HepG2 (cell line): Measurements from ENCODE around the gene C1orf50. TPM values are rescaled to one million over a fixed set of nuclear protein-coding genes. Genes with fewer than 3 reads are reported as not detected.
A peak's percentile ranks its signal among the peaks of the same experiment; 100 is the strongest.

Experiments used
- ARNTL ChIP-seq: sonication (generic); formaldehyde crosslinking; IDR thresholded peaks from 2 replicates; pipeline ENCODE4 v1.4.0; 2020; ENCODE audit warnings: mild to moderate bottlenecking, missing genetic modification reagents
- CREM ChIP-seq, 2 experiments: sonication (generic) in 1 of 2; formaldehyde crosslinking in 1 of 2; IDR thresholded peaks; 2 replicates each; pipeline versions ENCODE4 v1.4.0 to v1.6.1; 2016 to 2020; ENCODE audit warnings: antibody characterized with exemption in 1 of 2, mild to moderate bottlenecking in 1 of 2, missing genetic modification reagents in 1 of 2
- JUND ChIP-seq: sonication (generic); formaldehyde crosslinking; IDR thresholded peaks from 2 replicates; pipeline ENCODE4 v1.8.0; 2022; ENCODE audit warnings: mild to moderate bottlenecking, missing genetic modification reagents
- KLF6 ChIP-seq: IDR thresholded peaks from 2 replicates; pipeline ENCODE4 v1.8.0; 2016; ENCODE audit warnings: missing biosample characterization, missing genetic modification reagents
- MIER3 ChIP-seq: IDR thresholded peaks from 2 replicates; pipeline ENCODE4 v1.6.1; 2016; ENCODE audit warnings: missing compliant biosample characterization, borderline replicate concordance
- MTF1 ChIP-seq: sonication (generic); formaldehyde crosslinking; IDR thresholded peaks from 2 replicates; pipeline ENCODE4 v1.5.0; 2020; ENCODE audit warnings: missing genetic modification reagents
- NR2F1 ChIP-seq, 2 experiments: fragments of 450-650 bp in 1 of 2; formaldehyde crosslinking in 1 of 2; IDR thresholded peaks; 2 replicates each; pipeline versions ENCODE4 v1.5.0 to v1.6.1; 2016 to 2020; ENCODE audit warnings: mild to moderate bottlenecking in 1 of 2, missing compliant biosample characterization in 1 of 2, missing genetic modification reagents in 1 of 2, moderate library complexity in 1 of 2
- RELA ChIP-seq: sonication (generic); formaldehyde crosslinking; IDR thresholded peaks from 2 replicates; pipeline ENCODE4 v1.4.0; 2020; ENCODE audit warnings: missing genetic modification reagents
- RXRB ChIP-seq: IDR thresholded peaks from 2 replicates; pipeline ENCODE4 v1.6.1; 2016; ENCODE audit warnings: borderline replicate concordance, missing genetic modification reagents, missing compliant biosample characterization
- SMAD9 ChIP-seq: sonication (generic); formaldehyde crosslinking; IDR thresholded peaks from 2 replicates; pipeline ENCODE4 v1.5.1; 2020; ENCODE audit warnings: mild to moderate bottlenecking, missing genetic modification reagents
- SOX6 ChIP-seq, 2 experiments: fragments of 450-650 bp in 1 of 2; sonication (generic) in 1 of 2; formaldehyde crosslinking in 1 of 2; IDR thresholded peaks; 2 replicates each; pipeline versions ENCODE4 v1.4.0 to v1.6.1; 2017 to 2020; ENCODE audit warnings: antibody characterized with exemption in 1 of 2, mild to moderate bottlenecking in 1 of 2, missing genetic modification reagents in 1 of 2
- SRY ChIP-seq: sonication (generic); formaldehyde crosslinking; IDR thresholded peaks from 2 replicates; pipeline ENCODE4 v1.8.0; 2022; ENCODE audit warnings: mild to moderate bottlenecking, missing genetic modification reagents
- TP53 ChIP-seq: sonication (generic); formaldehyde crosslinking; conservative IDR thresholded peaks from 2 replicates; pipeline ENCODE4 v1.4.0; 2020; ENCODE audit warnings: missing genetic modification reagents
- ZMYM2 ChIP-seq: sonication (generic); formaldehyde crosslinking; IDR thresholded peaks from 2 replicates; pipeline ENCODE4 v1.8.0; 2022; ENCODE audit warnings: mild to moderate bottlenecking, missing genetic modification reagents
- ZNF17 ChIP-seq: sonication (generic); formaldehyde crosslinking; IDR thresholded peaks from 2 replicates; pipeline ENCODE4 v1.5.0; 2020; ENCODE audit warnings: mild to moderate bottlenecking, missing genetic modification reagents
- ZNF335 ChIP-seq: sonication (generic); formaldehyde crosslinking; IDR thresholded peaks from 2 replicates; pipeline ENCODE4 v1.4.0; 2020; ENCODE audit warnings: missing genetic modification reagents
- ZSCAN20 ChIP-seq: sonication (generic); formaldehyde crosslinking; IDR thresholded peaks from 2 replicates; pipeline ENCODE4 v1.4.0; 2020; ENCODE audit warnings: missing genetic modification reagents, mild to moderate bottlenecking, borderline replicate concordance
- polyA plus RNA-seq, 8 experiments: library from polyadenylated mRNA; depleted of rRNA in 3 of 8; stranded (reverse) in 7 of 8; unstranded in 1 of 8; fragments of >200 nt; fragmentation: Illumina TruSeq in 4 of 8; extraction: Trizol in 4 of 8; gene quantifications; 2 replicates each; pipeline versions ENCODE4 v1.2.1 to v1.2.3, GENCODE V29; 2011 to 2016; ENCODE audit warnings: low read depth in 4 of 8, missing spikeins in 1 of 8, mixed read lengths in 1 of 8; ENCODE audit not compliant: insufficient read depth in 1 of 8
- total RNA-seq, 5 experiments: library from RNA; depleted of rRNA; stranded (reverse); fragments of >200 nt; fragmentation: Illumina TruSeq; extraction: Trizol; gene quantifications; 2 replicates each; pipeline ENCODE4 v1.2.3, GENCODE V29; 2016; ENCODE audit warnings: low read depth in 1 of 5
- TF ChIP-seq, protein P1 (sequence below): sonication (generic); formaldehyde crosslinking; IDR thresholded peaks from 2 replicates; pipeline ENCODE4 v1.5.0; 2020; ENCODE audit warnings: mild to moderate bottlenecking, missing genetic modification reagents, borderline replicate concordance
- TF ChIP-seq, protein P2 (sequence below): sonication (generic); formaldehyde crosslinking; conservative IDR thresholded peaks from 2 replicates; pipeline ENCODE4 v1.4.0; 2020; ENCODE audit warnings: missing genetic modification reagents
- TF ChIP-seq, protein P3 (sequence below): sonication (generic); formaldehyde crosslinking; IDR thresholded peaks from 2 replicates; pipeline ENCODE4 v1.4.0; 2020; ENCODE audit warnings: missing genetic modification reagents
- TF ChIP-seq, protein P4 (sequence below): IDR thresholded peaks from 2 replicates; pipeline ENCODE4 v1.6.1; 2016; ENCODE audit warnings: low read depth, control low read depth
- TF ChIP-seq, protein P5 (sequence below): sonication (generic); formaldehyde crosslinking; IDR thresholded peaks from 2 replicates; pipeline ENCODE4 v1.4.0; 2020; ENCODE audit warnings: missing genetic modification reagents

C1orf50 gene
- total and polyA plus RNA-seq, 2 of the 13 experiments (the other 11 are each of a cell fraction or from before 2014, with no cell fraction given): 4.3 to 4.8 TPM

DNA sequence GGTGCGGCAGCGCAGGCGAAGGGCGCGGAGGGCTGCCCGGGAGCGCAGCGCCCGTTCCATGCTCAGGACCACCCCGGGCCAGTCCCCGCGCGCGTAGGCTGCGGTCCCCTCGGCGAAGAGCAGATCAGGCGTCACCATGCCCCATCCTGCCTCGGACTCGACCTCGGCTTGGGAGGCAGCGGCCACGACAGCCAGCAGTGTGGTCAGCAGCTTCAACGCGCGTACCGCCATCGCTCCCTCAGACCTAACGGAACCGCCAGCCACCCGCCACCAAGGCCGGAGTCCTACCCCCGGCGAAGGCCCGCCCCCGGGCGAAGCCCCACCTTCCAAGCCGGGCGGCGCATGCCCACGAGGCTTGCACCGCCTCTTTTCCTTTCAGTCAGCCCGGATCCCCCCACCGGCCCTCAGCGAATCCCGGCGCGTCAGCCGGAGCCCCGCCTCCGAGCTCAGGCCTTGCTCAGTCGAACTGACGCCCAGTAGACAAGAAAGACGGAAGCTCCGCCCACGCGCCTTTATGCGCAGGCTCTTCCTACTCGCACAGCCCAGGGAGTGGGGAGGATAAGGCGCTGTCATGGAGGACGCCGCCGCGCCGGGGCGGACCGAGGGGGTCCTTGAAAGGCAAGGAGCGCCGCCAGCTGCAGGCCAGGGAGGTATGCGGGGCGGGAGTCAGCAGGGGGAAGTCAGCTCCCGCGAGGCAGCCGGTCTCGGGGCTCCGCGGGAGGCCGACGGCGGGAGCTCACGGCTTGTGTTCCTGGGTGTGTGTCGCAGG is at the start of gene C1orf50, which contains the start of gene P3H1 (continued):
- TF ChIP-seq, protein P1, sequence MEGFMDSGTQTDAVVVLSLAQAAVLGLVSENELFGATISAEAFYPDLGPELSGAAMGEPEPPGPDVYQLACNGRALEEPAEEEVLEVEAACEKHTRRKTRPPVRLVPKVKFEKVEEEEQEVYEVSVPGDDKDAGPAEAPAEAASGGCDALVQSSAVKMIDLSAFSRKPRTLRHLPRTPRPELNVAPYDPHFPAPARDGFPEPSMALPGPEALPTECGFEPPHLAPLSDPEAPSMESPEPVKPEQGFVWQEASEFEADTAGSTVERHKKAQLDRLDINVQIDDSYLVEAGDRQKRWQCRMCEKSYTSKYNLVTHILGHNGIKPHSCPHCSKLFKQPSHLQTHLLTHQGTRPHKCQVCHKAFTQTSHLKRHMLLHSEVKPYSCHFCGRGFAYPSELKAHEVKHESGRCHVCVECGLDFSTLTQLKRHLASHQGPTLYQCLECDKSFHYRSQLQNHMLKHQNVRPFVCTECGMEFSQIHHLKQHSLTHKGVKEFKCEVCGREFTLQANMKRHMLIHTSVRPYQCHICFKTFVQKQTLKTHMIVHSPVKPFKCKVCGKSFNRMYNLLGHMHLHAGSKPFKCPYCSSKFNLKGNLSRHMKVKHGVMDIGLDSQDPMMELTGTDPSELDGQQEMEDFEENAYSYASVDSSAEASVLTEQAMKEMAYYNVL (CRISPR knock-in tag): peak; percentile 39
- TF ChIP-seq SMAD9 (CRISPR knock-in tag): no peak
- TF ChIP-seq RXRB (CRISPR knock-in tag): 0 out of 2 replicates have a peak, but pooled peaks have one; percentile 45
- TF ChIP-seq TP53 (CRISPR knock-in tag): no peak
- TF ChIP-seq MTF1 (CRISPR knock-in tag): peak; percentile 25; the same call in 1 of the 2 replicates
- 0 out of 2 replicates have a peak, but pooled peaks have one; percentile 21 for TF ChIP-seq JUND
- TF ChIP-seq, protein P2, sequence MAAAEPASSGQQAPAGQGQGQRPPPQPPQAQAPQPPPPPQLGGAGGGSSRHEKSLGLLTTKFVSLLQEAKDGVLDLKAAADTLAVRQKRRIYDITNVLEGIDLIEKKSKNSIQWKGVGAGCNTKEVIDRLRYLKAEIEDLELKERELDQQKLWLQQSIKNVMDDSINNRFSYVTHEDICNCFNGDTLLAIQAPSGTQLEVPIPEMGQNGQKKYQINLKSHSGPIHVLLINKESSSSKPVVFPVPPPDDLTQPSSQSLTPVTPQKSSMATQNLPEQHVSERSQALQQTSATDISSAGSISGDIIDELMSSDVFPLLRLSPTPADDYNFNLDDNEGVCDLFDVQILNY (CRISPR knock-in tag): peak; percentile 8; the same call in 1 of the 2 replicates
- peak; percentile 27; the same call in 1 of the 2 replicates for TF ChIP-seq CREM (IDR thresholded peaks at IDR 0.05)
- TF ChIP-seq CREM (CRISPR knock-in tag; IDR thresholded peaks at IDR 0.05): no peak
- TF ChIP-seq, protein P3, sequence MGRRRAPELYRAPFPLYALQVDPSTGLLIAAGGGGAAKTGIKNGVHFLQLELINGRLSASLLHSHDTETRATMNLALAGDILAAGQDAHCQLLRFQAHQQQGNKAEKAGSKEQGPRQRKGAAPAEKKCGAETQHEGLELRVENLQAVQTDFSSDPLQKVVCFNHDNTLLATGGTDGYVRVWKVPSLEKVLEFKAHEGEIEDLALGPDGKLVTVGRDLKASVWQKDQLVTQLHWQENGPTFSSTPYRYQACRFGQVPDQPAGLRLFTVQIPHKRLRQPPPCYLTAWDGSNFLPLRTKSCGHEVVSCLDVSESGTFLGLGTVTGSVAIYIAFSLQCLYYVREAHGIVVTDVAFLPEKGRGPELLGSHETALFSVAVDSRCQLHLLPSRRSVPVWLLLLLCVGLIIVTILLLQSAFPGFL (CRISPR knock-in tag): 0 out of 2 replicates have a peak, but pooled peaks have one; percentile 79
- TF ChIP-seq ZNF335 (CRISPR knock-in tag): no peak; the same call in 1 of the 2 replicates
- TF ChIP-seq, protein P4, sequence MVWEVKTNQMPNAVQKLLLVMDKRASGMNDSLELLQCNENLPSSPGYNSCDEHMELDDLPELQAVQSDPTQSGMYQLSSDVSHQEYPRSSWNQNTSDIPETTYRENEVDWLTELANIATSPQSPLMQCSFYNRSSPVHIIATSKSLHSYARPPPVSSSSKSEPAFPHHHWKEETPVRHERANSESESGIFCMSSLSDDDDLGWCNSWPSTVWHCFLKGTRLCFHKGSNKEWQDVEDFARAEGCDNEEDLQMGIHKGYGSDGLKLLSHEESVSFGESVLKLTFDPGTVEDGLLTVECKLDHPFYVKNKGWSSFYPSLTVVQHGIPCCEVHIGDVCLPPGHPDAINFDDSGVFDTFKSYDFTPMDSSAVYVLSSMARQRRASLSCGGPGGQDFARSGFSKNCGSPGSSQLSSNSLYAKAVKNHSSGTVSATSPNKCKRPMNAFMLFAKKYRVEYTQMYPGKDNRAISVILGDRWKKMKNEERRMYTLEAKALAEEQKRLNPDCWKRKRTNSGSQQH (CRISPR knock-in tag): peak; percentile 58; the same call in 1 of the 2 replicates
- no peak for TF ChIP-seq MIER3 (CRISPR knock-in tag)
- TF ChIP-seq SRY (CRISPR knock-in tag): peak; percentile 48
- peak; percentile 33; the same call in 1 of the 2 replicates for TF ChIP-seq ARNTL (CRISPR knock-in tag)
- TF ChIP-seq RELA (CRISPR knock-in tag): 0 out of 2 replicates have a peak, but pooled peaks have one; percentile 56
- no peak for TF ChIP-seq ZMYM2 (CRISPR knock-in tag)
- TF ChIP-seq, protein P5, sequence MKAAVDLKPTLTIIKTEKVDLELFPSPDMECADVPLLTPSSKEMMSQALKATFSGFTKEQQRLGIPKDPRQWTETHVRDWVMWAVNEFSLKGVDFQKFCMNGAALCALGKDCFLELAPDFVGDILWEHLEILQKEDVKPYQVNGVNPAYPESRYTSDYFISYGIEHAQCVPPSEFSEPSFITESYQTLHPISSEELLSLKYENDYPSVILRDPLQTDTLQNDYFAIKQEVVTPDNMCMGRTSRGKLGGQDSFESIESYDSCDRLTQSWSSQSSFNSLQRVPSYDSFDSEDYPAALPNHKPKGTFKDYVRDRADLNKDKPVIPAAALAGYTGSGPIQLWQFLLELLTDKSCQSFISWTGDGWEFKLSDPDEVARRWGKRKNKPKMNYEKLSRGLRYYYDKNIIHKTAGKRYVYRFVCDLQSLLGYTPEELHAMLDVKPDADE (CRISPR knock-in tag): peak; percentile 41; the same call in 1 of the 2 replicates
- peak; percentile 65; the same call in 1 of the 2 replicates for TF ChIP-seq ZSCAN20 (CRISPR knock-in tag)
- 0 out of 2 replicates have a peak, but pooled peaks have one; percentile 27 for TF ChIP-seq KLF6 (CRISPR knock-in tag)
- TF ChIP-seq NR2F1 (CRISPR knock-in tag; IDR thresholded peaks at IDR 0.05): no peak
- TF ChIP-seq ZNF17 (CRISPR knock-in tag): no peak
- no peak for TF ChIP-seq SOX6 (IDR thresholded peaks at IDR 0.05)
- peak; percentile 37; the same call in 1 of the 2 replicates for TF ChIP-seq SOX6 (CRISPR knock-in tag; IDR thresholded peaks at IDR 0.05)
